HG03558 (cell line): Measurements from ENCODE around the gene MAML3.

Source experiments
- ATAC-seq: cut with Tn5 transposase; IDR thresholded peaks from one replicate; pipeline ENCODE4 v1.9.1; 2021; ENCODE audit warnings: moderate number of reproducible peaks; ENCODE audit not compliant: unreplicated experiment; ENCODE audit errors: extremely low read depth

MAML3 gene

GRCh38 chr4:139833151-139833910 is 320.7 kb downstream of the MAML3 start:
- ATAC-seq: no peak

- no peak for ATAC-seq
These were observed 324.9 kb downstream of the MAML3 start for GRCh38 chr4:139828966-139829664.

GRCh38 chr4:139826426-139826825 is 327.6 kb downstream of the MAML3 start:
- no peak for ATAC-seq

GRCh38 chr4:139825523-139826014 is 328.4 kb downstream of the MAML3 start:
- ATAC-seq: no peak

- no peak for ATAC-seq
These were observed 329.0 kb downstream of the MAML3 start for GRCh38 chr4:139824882-139825522.

GRCh38 chr4:139823746-139824145 is 330.2 kb downstream of the MAML3 start:
- no peak for ATAC-seq

- no peak for ATAC-seq
These were observed 330.6 kb downstream of the MAML3 start for GRCh38 chr4:139823345-139823744.

GRCh38 chr4:139822391-139822790 is 331.6 kb downstream of the MAML3 start:
- no peak for ATAC-seq

- ATAC-seq: no peak
These were observed 334.9 kb downstream of the MAML3 start for GRCh38 chr4:139819082-139819481.

GRCh38 chr4:139817657-139818452 is 336.1 kb downstream of the MAML3 start:
- ATAC-seq: no peak

- no peak for ATAC-seq
These were observed 337.1 kb downstream of the MAML3 start for GRCh38 chr4:139816856-139817255.

- ATAC-seq: no peak
These were observed 338.0 kb downstream of the MAML3 start for GRCh38 chr4:139815778-139816601.

GRCh38 chr4:139814323-139815015 is 339.5 kb downstream of the MAML3 start:
- no peak for ATAC-seq

GRCh38 chr4:139813881-139814280 is 340.1 kb downstream of the MAML3 start:
- ATAC-seq: no peak

- ATAC-seq: no peak
These were observed 343.3 kb downstream of the MAML3 start for GRCh38 chr4:139810710-139811109.

- no peak for ATAC-seq
These were observed 344.2 kb downstream of the MAML3 start for GRCh38 chr4:139809757-139810140.

- no peak for ATAC-seq
These were observed 344.9 kb downstream of the MAML3 start for GRCh38 chr4:139808808-139809756.

- no peak for ATAC-seq
These were observed 345.6 kb downstream of the MAML3 start for GRCh38 chr4:139808381-139808807.
